Measurements from ENCODE around the gene CNN2. TPM values are rescaled to one million over a fixed set of nuclear protein-coding genes. Genes with fewer than 3 reads are reported as not detected.
A peak's percentile ranks its signal among the peaks of the same experiment; 100 is the strongest.

CNN2 gene
- total and polyA plus RNA-seq, 2 experiments from 2014 or later, result 115 to 247 TPM

- no peaks in the 10 kb centered on the region for H4K20me1 ChIP-seq (ENCODE audit: insufficient read depth, poor library complexity, severe bottlenecking)
- no peaks in the 10 kb centered on the region for H3K36me3 ChIP-seq (replicated peaks; ENCODE audit: insufficient read depth, low read depth)
- H3K27me3 ChIP-seq, result peaks cover 50% of the 10 kb centered on the region
- peak overlapping the region; percentile 93 for H3K4me2 ChIP-seq
- WGBS (ENCODE audit: low lambda C conversion rate, missing lambda C conversion rate), result 21% methylated on average over 27 of the region's 38 CpGs
- DNase-seq (ENCODE audit: low spot score), result no peak
- H3K9me3 ChIP-seq (ENCODE audit: low read depth), result no peaks in the 10 kb centered on the region
- no peak overlapping the region for H2AFZ ChIP-seq
- no peaks in the 10 kb centered on the region for H3K79me2 ChIP-seq
- H3K4me1 ChIP-seq (ENCODE audit: insufficient read depth), result peaks cover 28% of the 10 kb centered on the region
- TF ChIP-seq EZH2phosphoT487 (IDR thresholded peaks at IDR 0.05; ENCODE audit: low read depth, severe bottlenecking, unreplicated experiment), result no peak
- no peak for TF ChIP-seq EZH2 (IDR thresholded peaks at IDR 0.05; ENCODE audit: borderline replicate concordance)
- TF ChIP-seq, protein P1, sequence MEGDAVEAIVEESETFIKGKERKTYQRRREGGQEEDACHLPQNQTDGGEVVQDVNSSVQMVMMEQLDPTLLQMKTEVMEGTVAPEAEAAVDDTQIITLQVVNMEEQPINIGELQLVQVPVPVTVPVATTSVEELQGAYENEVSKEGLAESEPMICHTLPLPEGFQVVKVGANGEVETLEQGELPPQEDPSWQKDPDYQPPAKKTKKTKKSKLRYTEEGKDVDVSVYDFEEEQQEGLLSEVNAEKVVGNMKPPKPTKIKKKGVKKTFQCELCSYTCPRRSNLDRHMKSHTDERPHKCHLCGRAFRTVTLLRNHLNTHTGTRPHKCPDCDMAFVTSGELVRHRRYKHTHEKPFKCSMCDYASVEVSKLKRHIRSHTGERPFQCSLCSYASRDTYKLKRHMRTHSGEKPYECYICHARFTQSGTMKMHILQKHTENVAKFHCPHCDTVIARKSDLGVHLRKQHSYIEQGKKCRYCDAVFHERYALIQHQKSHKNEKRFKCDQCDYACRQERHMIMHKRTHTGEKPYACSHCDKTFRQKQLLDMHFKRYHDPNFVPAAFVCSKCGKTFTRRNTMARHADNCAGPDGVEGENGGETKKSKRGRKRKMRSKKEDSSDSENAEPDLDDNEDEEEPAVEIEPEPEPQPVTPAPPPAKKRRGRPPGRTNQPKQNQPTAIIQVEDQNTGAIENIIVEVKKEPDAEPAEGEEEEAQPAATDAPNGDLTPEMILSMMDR (IDR thresholded peaks at IDR 0.05; ENCODE audit: poor library complexity), result no peak
- H3K4me3 ChIP-seq, result no peak overlapping the region
- no peaks in the 10 kb centered on the region for H3K9me2 ChIP-seq (replicated peaks; ENCODE audit: insufficient read depth)
- H3K27ac ChIP-seq, result no peak overlapping the region
These were observed 41.0 kb downstream of the CNN2 start for GRCh38 chr19:1067341-1067957.

DNA sequence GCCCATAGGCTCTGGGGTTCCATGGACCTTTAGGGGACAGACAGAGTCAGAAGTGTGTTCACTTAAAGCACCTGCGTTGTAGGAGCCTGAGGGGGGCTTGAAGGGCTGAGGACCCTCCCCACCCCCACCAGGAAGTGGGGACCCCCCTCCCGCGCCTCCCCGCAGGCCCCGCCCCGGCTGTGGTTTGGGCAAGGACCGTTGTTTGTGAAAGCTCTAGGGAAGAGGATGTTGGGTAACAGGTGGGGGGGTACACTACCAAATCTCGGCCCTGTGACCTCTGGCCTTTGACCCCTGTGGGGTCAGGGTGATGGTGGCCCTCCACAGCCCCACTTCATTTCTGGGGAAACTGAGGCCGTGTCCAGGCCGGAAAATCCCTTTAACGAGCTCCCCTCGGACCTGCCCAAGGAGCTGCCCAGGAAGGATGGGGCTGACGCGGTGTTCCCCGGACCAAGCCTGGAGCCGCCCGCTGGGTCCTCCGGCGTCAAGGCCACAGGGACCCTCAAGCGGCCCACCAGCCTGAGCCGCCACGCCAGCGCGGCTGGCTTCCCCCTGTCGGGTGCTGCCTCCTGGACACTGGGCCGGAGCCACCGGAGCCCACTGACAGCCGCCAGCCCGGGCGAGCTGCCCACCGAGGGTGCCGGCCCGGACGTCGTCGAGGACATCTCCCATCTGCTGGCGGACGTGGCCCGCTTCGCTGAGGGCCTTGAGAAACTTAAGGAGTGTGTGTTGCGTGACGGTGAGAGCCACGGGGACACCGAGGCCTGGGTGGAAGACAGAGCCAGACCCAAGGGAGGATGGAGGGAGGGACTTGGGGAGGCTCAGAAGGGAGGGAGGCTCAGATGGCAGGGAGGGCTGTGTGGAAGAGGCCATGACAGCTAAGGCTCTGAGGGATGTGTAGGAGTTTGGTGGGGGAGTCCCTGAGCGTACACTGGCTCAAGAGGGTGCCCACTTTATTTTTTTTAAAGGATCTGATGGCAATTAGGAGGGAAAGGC lies 41.9 kb downstream of the CNN2 start:
- H3K27ac ChIP-seq, result no peak overlapping the region
- no peaks in the 10 kb centered on the region for H4K20me1 ChIP-seq (ENCODE audit: insufficient read depth, poor library complexity, severe bottlenecking)
- TF ChIP-seq EZH2 (IDR thresholded peaks at IDR 0.05; ENCODE audit: borderline replicate concordance) (no peak), EZH2phosphoT487 (IDR thresholded peaks at IDR 0.05; ENCODE audit: low read depth, severe bottlenecking, unreplicated experiment) (no peak)
- TF ChIP-seq, protein P1 (IDR thresholded peaks at IDR 0.05; ENCODE audit: poor library complexity), result no peak
- no peaks in the 10 kb centered on the region for H3K36me3 ChIP-seq (replicated peaks; ENCODE audit: insufficient read depth, low read depth)
- peaks cover 28% of the 10 kb centered on the region for H3K4me1 ChIP-seq (ENCODE audit: insufficient read depth)
- 94% methylated on average over 39 of the region's 45 CpGs for WGBS (ENCODE audit: low lambda C conversion rate, missing lambda C conversion rate)
- H3K79me2 ChIP-seq, result no peaks in the 10 kb centered on the region
- H3K4me2 ChIP-seq, result no peak overlapping the region
- H2AFZ ChIP-seq, result no peak overlapping the region
- peaks cover 50% of the 10 kb centered on the region for H3K27me3 ChIP-seq
- H3K9me3 ChIP-seq (ENCODE audit: low read depth), result no peaks in the 10 kb centered on the region
- DNase-seq (ENCODE audit: low spot score), result no peak
- H3K9me2 ChIP-seq (replicated peaks; ENCODE audit: insufficient read depth), result no peaks in the 10 kb centered on the region
- H3K4me3 ChIP-seq, result no peak overlapping the region

DNA sequence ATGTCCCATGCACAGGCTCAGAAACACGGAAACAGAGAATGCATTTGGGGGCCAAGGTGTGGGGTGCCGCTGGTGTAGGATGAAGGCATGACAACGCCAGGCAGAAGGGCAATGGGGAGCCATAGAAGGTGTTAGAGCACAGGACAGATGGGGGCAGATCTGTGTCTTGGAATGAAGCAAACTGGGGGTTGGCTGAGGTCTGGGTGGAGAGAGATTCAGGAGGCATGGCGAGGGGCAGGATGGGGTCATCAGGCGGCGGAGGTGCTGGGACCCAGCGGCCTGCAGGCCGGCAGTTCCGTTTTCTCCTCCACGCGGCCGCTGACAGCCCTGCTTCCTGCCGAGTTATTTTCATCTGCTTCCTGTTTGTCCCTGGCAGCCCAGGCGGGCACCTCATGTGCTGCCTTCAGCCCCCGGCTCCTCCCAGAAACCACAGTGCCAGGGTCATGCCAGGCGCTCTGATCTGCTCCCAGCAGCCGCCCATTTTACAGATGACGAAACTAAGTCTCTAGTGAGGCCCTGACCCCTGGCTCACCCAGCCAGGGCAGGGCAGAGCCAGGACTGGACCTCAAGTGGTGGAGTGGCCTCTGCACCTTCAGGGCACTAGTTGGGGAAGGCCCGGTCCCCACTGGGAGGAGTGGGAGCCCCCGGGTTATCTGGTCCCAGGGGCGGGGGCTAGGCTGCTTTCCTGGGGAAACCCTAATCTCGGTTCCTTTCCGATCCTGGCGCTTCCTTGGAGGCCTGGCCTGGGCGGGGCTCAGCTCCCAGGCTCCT lies 42.8 kb downstream of the CNN2 start:
- Histone ChIP-seq H3K9me3 (ENCODE audit: low read depth) (no peaks in the 10 kb centered on the region), H2AFZ (no peak overlapping the region), H4K20me1 (ENCODE audit: insufficient read depth, poor library complexity, severe bottlenecking) (no peaks in the 10 kb centered on the region), H3K4me1 (ENCODE audit: insufficient read depth) (peaks cover 28% of the 10 kb centered on the region), H3K36me3 (replicated peaks; ENCODE audit: insufficient read depth, low read depth) (no peaks in the 10 kb centered on the region), H3K9me2 (replicated peaks; ENCODE audit: insufficient read depth) (no peaks in the 10 kb centered on the region), H3K4me2 (no peak overlapping the region), H3K27me3 (peaks cover 50% of the 10 kb centered on the region), H3K79me2 (no peaks in the 10 kb centered on the region), H3K4me3 (no peak overlapping the region), H3K27ac (no peak overlapping the region)
- DNase-seq (ENCODE audit: low spot score), result no peak
- TF ChIP-seq EZH2phosphoT487 (IDR thresholded peaks at IDR 0.05; ENCODE audit: low read depth, severe bottlenecking, unreplicated experiment), result no peak
- TF ChIP-seq EZH2 (IDR thresholded peaks at IDR 0.05; ENCODE audit: borderline replicate concordance), result no peak
- TF ChIP-seq, protein P1 (IDR thresholded peaks at IDR 0.05; ENCODE audit: poor library complexity), result no peak
- 88% methylated on average over 25 of the region's 25 CpGs for WGBS (ENCODE audit: low lambda C conversion rate, missing lambda C conversion rate)
